BLaER1 (cell line): ENCODE results near the gene RIN3.

ENCODE experiments used
- H3K27ac ChIP-seq: shearing (Covaris generic); formaldehyde crosslinking; 2 replicates; pipeline ENCODE4 v1.8.1; 2022
- H3K27me3 ChIP-seq: shearing (Covaris generic); formaldehyde crosslinking; 2 replicates; pipeline ENCODE4 v1.8.1; 2022
- H3K36me3 ChIP-seq: shearing (Covaris generic); formaldehyde crosslinking; 2 replicates; pipeline ENCODE4 v1.8.1; 2022
- H3K4me1 ChIP-seq: shearing (Covaris generic); formaldehyde crosslinking; 2 replicates; pipeline ENCODE4 v1.8.1; 2022
- H3K4me2 ChIP-seq: shearing (Covaris generic); formaldehyde crosslinking; 2 replicates; pipeline ENCODE4 v1.8.1; 2022
- H3K4me3 ChIP-seq: shearing (Covaris generic); formaldehyde crosslinking; 2 replicates; pipeline ENCODE4 v1.8.1; 2022
- H3K9ac ChIP-seq: shearing (Covaris generic); formaldehyde crosslinking; 2 replicates; pipeline ENCODE4 v1.8.1; 2022
- H3K9me3 ChIP-seq: shearing (Covaris generic); formaldehyde crosslinking; 2 replicates; pipeline ENCODE4 v1.8.1; 2022
- H4K20me1 ChIP-seq: shearing (Covaris generic); formaldehyde crosslinking; 2 replicates; pipeline ENCODE4 v1.8.1; 2022
- Cebpa-rat ChIP-seq: shearing (Covaris generic); IDR thresholded peaks from 2 replicates; pipeline ENCODE4 v1.8.1; 2022

Gene RIN3

DNA sequence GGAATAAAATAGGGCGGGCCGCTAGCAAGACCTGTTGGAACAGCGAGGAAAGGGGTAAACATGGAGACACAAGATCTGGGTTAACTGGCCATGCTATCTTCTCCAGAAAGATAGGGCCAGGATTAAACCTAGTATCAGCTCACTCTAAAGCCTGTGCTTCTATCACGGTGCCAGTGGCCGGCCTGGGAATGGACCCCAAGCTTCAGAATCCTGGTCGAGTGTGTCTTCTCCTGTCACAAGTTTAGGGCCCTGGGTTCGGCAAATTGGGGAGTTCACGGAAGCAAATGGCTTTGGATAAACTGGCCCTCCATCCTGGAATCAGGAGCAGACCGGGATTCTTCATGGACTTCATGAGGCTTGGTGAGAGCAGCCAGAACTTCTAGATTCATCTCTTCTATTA, 152.7 kb downstream of the RIN3 start:
- Histone ChIP-seq H3K4me1 (peaks cover 93% of the 10 kb centered on the region), H3K4me2 (peak overlapping the region; percentile 89), H3K27ac (peak overlapping the region; percentile 90), H3K27me3 (no peaks in the 10 kb centered on the region), H4K20me1 (peaks cover 31% of the 10 kb centered on the region; the same call in 1 of the 2 replicates), H3K9me3 (no peaks in the 10 kb centered on the region), H3K9ac (peak overlapping the region; percentile 66), H3K4me3 (peak overlapping the region; percentile 40; the same call in 1 of the 2 replicates), H3K36me3 (peaks cover 9% of the 10 kb centered on the region)
- TF ChIP-seq Cebpa-rat: no peak

DNA sequence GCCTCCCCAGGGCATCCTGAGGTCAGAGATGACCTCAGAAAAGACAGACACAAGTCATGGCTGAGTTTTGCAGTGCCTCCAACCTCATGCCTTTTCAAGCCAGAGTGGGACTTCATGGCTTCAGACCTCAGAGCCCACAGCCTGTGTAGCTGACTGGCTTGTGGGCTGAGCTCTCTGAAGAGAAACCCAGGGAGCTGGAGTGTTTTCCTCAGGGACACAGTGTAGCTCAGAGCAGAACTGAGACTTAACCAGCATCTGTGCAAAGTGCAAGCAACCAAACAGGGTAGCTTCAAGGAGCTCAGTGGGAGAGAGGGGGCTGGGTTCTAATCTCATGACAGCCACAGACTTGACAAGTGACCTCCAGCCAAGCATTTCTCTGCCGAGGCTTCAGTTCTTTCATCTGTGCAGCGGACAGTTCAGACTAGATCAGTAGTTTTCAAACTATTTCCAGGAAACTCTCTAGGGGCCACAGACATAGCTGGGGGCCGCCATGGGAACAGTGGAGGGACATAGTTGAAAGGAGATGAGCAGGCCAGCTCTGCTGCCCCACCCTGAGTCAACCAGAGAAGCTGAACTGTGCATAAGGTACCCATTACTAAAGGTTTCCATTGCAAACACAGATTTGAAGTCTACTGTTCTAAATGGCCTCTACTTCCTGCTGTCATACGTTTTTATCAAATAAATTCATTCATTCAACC, 154.8 kb downstream of the RIN3 start:
- no peak for TF ChIP-seq Cebpa-rat
- H3K4me3 ChIP-seq: no peak overlapping the region
- H3K27me3 ChIP-seq: no peaks in the 10 kb centered on the region
- H3K4me2 ChIP-seq: peak overlapping the region; percentile 78
- H3K4me1 ChIP-seq: peaks cover 75% of the 10 kb centered on the region
- H3K27ac ChIP-seq: no peak overlapping the region
- H3K9me3 ChIP-seq: no peaks in the 10 kb centered on the region
- H3K36me3 ChIP-seq: no peaks in the 10 kb centered on the region; the same call in 1 of the 2 replicates
- peaks cover 41% of the 10 kb centered on the region; the same call in 1 of the 2 replicates for H4K20me1 ChIP-seq
- no peak overlapping the region for H3K9ac ChIP-seq

DNA sequence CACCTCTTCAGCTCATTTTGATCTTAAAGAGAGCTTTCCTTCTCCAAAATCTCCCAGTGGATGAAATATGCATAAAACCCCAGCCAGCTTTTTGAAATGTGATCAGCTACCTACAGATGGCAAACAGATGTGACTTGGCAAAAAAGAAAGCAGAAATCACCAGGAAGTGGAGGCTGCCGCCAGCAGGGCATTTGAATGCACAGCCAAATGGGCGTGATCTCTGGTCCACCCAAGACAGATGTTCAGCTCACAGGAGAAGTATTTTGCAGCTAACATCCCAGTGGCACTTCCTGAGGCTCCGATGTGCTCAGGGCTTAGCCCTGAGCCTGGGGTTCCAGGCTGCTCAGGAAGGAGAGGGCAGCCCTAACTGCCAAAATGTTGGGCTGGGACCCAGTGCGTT, 156.6 kb downstream of the RIN3 start:
- H3K27ac ChIP-seq: no peak overlapping the region
- peaks cover 58% of the 10 kb centered on the region for H4K20me1 ChIP-seq
- no peak overlapping the region for H3K9ac ChIP-seq
- no peak overlapping the region for H3K4me3 ChIP-seq
- TF ChIP-seq Cebpa-rat: no peak
- peaks cover 15% of the 10 kb centered on the region for H3K27me3 ChIP-seq
- no peaks in the 10 kb centered on the region for H3K36me3 ChIP-seq
- no peaks in the 10 kb centered on the region for H3K9me3 ChIP-seq
- H3K4me2 ChIP-seq: peak overlapping the region; percentile 78
- H3K4me1 ChIP-seq: peaks cover 61% of the 10 kb centered on the region

DNA sequence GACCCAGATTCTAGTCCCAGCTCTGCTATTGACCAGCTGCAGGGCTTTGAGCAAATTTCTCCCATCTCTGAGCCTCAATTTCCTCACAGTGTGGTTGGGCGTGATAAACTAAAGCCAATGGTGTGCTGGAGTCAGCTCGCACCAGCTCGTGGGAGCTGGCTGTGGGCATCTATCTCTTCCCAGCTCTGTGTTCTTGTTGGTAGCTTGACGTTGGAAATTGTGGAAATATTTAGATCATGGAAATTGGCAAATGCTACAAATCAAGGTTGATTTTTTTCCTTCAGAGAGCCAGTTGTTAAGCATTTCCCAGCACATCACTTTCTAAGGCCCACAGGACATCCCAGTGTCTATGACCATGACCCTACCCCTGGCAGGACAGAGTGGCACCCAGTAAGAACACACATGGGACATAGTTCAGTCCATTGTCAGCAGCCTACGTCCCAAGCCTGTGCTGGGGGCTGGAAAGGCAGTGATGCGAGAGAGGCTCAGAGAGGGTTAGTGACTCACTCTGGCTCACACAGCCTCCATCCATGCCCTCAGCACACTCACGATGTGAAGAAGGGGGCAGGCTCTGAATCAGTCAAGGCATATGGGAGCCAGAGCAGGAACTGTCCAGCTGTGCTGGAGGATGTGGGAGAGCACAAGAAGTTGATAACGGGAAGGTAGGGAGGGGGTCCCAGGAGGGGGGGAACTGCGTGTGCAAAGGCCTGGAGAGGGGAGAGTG, 157.2 kb downstream of the RIN3 start:
- Histone ChIP-seq H3K27ac (no peak overlapping the region), H3K27me3 (peaks cover 21% of the 10 kb centered on the region), H3K9me3 (no peaks in the 10 kb centered on the region), H4K20me1 (peaks cover 64% of the 10 kb centered on the region), H3K4me3 (no peak overlapping the region), H3K9ac (no peak overlapping the region), H3K36me3 (no peaks in the 10 kb centered on the region), H3K4me1 (peaks cover 61% of the 10 kb centered on the region), H3K4me2 (peak overlapping the region; percentile 78)
- TF ChIP-seq Cebpa-rat: no peak

DNA sequence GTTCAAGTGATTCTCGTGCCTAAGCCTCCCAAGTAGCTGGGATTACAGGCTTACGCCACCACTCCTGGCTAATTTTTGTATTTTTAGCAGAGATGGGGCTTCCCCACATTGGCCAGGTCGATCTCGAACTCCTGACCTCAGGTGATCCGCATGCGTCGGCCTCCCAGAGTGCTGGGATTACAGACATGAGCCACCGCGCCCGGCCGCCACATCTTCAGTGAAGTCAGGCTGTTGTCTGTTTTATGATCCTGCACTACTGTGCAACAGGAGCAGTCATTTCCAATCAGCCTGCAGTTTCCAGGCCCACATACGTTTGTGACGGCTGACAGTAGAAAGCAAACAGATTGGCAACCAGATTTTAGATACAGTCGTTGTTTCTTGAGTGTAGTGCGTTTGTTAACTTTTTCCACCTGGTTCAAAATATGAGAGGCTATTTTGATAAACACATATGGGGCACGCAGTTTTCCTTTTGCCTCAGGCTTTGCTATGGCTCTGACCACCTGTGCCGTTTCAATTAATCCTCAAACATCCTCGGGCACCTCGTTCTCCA, 160.1 kb downstream of the RIN3 start:
- H3K9me3 ChIP-seq: no peaks in the 10 kb centered on the region
- H3K27me3 ChIP-seq: peaks cover 25% of the 10 kb centered on the region
- H3K4me3 ChIP-seq: no peak overlapping the region
- H3K36me3 ChIP-seq: 0 out of 2 replicates have a peak, but pooled peaks cover 2% of the 10 kb centered on the region
- no peak for TF ChIP-seq Cebpa-rat
- H3K9ac ChIP-seq: no peak overlapping the region
- H3K4me2 ChIP-seq: no peak overlapping the region
- peaks cover 70% of the 10 kb centered on the region for H4K20me1 ChIP-seq
- H3K27ac ChIP-seq: no peak overlapping the region
- H3K4me1 ChIP-seq: peaks cover 56% of the 10 kb centered on the region

DNA sequence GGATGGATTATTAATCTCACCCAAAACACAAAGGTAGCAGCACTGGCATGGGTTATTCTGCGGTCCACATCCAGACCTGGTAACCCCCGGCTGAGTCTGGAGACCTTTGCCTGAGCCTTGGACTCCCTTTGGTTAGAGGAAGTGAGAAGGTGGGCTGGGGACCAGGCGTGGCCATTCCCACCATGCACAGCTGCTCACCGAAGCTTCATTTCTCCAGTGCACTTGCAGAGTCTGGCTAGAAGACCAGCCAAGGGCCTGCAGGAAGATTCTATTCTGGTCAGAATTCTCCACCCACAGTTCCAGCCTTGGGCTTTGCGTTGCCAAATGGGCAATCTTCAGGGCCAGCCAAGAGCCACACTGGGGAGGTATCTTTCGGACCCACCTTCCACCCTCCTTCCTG, 161.8 kb downstream of the RIN3 start:
- Histone ChIP-seq H3K9ac (no peak overlapping the region), H3K4me2 (peak overlapping the region; percentile 80), H3K36me3 (0 out of 2 replicates have a peak, but pooled peaks cover 8% of the 10 kb centered on the region), H3K4me3 (no peak overlapping the region), H3K27me3 (peaks cover 38% of the 10 kb centered on the region), H3K9me3 (no peaks in the 10 kb centered on the region), H4K20me1 (peaks cover 70% of the 10 kb centered on the region), H3K4me1 (peaks cover 44% of the 10 kb centered on the region), H3K27ac (no peak overlapping the region)
- TF ChIP-seq Cebpa-rat: no peak

DNA sequence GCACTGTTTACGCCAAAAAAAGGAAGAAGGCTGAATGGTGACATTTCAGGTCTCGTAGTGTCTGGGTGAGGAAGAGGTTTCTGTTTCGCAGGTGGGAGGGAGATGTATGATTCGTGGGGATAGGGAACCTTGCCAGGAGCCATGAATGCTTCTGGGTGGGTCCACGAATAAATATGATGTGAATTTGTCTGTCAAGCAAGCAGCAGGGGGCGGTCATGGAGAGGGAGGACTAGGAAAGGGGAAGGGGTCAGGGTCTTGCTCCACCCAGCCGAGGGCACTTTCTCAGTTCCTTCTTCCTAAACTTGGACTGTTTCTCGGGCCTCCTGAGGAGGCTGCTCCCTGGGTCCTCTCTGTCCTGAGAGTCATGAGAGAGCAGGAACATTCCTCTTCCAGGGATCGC, 162.4 kb downstream of the RIN3 start:
- Histone ChIP-seq H3K36me3 (0 out of 2 replicates have a peak, but pooled peaks cover 8% of the 10 kb centered on the region), H3K9me3 (no peaks in the 10 kb centered on the region), H3K4me3 (no peak overlapping the region; the same call in 1 of the 2 replicates), H3K27ac (no peak overlapping the region), H3K4me1 (peaks cover 39% of the 10 kb centered on the region), H3K9ac (no peak overlapping the region), H3K4me2 (peak overlapping the region; percentile 80), H4K20me1 (peaks cover 73% of the 10 kb centered on the region), H3K27me3 (peaks cover 38% of the 10 kb centered on the region)
- TF ChIP-seq Cebpa-rat: no peak

DNA sequence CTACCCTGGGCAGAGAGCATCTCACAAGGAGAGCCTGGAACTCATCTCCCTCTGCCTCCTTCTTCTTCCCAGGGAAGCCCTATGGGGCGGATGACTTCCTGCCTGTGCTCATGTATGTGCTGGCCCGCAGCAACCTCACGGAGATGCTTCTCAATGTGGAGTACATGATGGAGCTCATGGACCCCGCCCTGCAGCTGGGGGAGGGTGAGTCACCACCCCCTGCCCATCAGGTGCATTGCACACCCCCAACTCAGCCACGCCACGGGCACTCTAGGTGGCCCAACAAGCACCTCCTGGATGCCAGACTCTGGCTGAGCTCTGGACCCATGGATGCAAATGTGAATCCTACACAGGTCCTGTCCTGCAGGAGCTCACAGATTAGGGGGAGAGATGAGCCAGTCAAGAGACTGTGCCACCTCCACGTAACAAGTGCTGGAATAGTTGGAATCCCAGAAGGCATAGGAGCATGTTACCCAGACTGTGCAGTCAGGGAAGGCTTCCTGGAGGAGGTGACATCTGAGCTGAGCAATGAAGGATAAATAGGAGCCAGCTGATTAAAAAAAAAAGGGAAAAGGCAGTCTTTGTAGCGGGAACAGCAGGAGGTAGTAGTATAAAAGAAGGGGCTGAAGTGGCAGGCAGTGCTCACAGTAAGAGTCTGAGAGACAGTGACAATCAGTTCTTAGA, 163.0 kb downstream of the RIN3 start:
- H3K36me3 ChIP-seq: 0 out of 2 replicates have a peak, but pooled peaks cover 10% of the 10 kb centered on the region
- peaks cover 39% of the 10 kb centered on the region for H3K4me1 ChIP-seq
- peak overlapping the region; percentile 80 for H3K4me2 ChIP-seq
- H3K4me3 ChIP-seq: no peak overlapping the region; the same call in 1 of the 2 replicates
- TF ChIP-seq Cebpa-rat: no peak
- peaks cover 38% of the 10 kb centered on the region for H3K27me3 ChIP-seq
- H3K9ac ChIP-seq: no peak overlapping the region
- H3K9me3 ChIP-seq: no peaks in the 10 kb centered on the region
- H4K20me1 ChIP-seq: peaks cover 72% of the 10 kb centered on the region
- no peak overlapping the region for H3K27ac ChIP-seq

DNA sequence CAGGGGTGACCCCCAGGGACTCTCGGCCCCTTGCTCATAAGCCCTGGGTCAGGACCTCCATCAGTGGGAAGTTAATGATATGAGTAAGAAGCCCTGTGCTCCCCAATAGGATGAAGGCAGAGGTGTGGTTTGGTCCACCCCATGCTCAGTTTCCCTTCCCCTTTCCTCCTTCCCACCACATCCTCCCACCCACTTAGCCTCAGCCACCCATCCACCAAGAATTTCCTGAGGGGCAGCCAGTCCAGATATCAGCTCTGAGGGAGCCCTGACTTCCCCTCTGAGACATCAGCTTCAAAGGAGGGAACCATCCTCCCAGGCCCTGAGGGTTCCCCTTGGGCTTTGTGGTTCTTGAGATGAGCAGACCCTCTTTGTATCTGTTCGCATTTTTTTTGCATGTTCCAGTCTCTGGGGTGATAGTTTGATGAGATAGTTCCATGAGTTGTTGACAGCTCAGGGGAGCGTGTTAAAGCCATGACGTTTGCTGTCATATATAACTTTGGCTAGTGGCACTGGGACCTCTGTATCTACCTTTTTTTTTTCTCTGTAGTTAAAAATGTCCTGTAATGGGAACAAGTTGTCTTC, 163.6 kb downstream of the RIN3 start:
- no peak overlapping the region for H3K27ac ChIP-seq
- H3K4me2 ChIP-seq: peak overlapping the region; percentile 80
- H3K9me3 ChIP-seq: no peaks in the 10 kb centered on the region
- H3K27me3 ChIP-seq: peaks cover 38% of the 10 kb centered on the region
- H3K9ac ChIP-seq: no peak overlapping the region
- H3K4me1 ChIP-seq: peaks cover 39% of the 10 kb centered on the region
- TF ChIP-seq Cebpa-rat: no peak
- H3K4me3 ChIP-seq: no peak overlapping the region
- H4K20me1 ChIP-seq: peaks cover 71% of the 10 kb centered on the region
- H3K36me3 ChIP-seq: 0 out of 2 replicates have a peak, but pooled peaks cover 16% of the 10 kb centered on the region
